Panc1 (cell line): Measurements from ENCODE around the gene CHMP1A.

Experiments
- TF ChIP-seq, protein P1 (sequence below): fragments of 450-650 bp; IDR thresholded peaks from 2 replicates; pipeline ENCODE4 v1.5.1; 2017; ENCODE audit warnings: mild to moderate bottlenecking
- TF ChIP-seq, protein P2 (sequence below), 2 experiments: IDR thresholded peaks; 2 replicates each; pipeline ENCODE4 v1.6.1; 2011 to 2012; ENCODE audit warnings: low read depth in 2 of 2, control low read depth in 1 of 2, low read length in 1 of 2, mild to moderate bottlenecking in 1 of 2, moderate library complexity in 1 of 2; ENCODE audit not compliant: insufficient read depth in 1 of 2

DNA sequence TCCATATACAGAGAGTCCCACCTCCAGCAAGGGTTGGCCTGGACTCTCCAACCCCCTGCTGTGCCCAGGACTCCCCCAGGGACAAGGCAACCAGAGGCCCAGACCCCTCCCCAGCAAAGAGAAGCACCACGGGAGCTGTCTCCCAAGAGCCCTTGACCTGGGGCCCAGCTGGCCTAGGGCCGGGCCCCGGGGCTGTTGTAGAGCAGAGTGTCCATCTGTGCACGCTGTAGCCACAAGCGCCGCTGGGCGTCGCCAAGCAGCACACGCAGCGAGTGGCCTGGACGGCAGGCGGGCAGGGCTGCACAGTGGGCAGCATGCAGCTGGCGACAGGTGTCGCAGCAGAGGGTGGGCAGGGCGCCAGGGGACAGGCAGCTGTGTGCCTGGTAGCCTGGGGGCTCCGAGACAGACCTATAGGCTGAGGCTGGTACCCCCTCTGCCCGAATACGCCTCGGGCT is 39.7 kb upstream of the CHMP1A start:
- TF ChIP-seq, protein P1, sequence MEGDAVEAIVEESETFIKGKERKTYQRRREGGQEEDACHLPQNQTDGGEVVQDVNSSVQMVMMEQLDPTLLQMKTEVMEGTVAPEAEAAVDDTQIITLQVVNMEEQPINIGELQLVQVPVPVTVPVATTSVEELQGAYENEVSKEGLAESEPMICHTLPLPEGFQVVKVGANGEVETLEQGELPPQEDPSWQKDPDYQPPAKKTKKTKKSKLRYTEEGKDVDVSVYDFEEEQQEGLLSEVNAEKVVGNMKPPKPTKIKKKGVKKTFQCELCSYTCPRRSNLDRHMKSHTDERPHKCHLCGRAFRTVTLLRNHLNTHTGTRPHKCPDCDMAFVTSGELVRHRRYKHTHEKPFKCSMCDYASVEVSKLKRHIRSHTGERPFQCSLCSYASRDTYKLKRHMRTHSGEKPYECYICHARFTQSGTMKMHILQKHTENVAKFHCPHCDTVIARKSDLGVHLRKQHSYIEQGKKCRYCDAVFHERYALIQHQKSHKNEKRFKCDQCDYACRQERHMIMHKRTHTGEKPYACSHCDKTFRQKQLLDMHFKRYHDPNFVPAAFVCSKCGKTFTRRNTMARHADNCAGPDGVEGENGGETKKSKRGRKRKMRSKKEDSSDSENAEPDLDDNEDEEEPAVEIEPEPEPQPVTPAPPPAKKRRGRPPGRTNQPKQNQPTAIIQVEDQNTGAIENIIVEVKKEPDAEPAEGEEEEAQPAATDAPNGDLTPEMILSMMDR, result no peak
- TF ChIP-seq, protein P2, sequence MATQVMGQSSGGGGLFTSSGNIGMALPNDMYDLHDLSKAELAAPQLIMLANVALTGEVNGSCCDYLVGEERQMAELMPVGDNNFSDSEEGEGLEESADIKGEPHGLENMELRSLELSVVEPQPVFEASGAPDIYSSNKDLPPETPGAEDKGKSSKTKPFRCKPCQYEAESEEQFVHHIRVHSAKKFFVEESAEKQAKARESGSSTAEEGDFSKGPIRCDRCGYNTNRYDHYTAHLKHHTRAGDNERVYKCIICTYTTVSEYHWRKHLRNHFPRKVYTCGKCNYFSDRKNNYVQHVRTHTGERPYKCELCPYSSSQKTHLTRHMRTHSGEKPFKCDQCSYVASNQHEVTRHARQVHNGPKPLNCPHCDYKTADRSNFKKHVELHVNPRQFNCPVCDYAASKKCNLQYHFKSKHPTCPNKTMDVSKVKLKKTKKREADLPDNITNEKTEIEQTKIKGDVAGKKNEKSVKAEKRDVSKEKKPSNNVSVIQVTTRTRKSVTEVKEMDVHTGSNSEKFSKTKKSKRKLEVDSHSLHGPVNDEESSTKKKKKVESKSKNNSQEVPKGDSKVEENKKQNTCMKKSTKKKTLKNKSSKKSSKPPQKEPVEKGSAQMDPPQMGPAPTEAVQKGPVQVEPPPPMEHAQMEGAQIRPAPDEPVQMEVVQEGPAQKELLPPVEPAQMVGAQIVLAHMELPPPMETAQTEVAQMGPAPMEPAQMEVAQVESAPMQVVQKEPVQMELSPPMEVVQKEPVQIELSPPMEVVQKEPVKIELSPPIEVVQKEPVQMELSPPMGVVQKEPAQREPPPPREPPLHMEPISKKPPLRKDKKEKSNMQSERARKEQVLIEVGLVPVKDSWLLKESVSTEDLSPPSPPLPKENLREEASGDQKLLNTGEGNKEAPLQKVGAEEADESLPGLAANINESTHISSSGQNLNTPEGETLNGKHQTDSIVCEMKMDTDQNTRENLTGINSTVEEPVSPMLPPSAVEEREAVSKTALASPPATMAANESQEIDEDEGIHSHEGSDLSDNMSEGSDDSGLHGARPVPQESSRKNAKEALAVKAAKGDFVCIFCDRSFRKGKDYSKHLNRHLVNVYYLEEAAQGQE (IDR thresholded peaks at IDR 0.05; ENCODE audit: insufficient read depth in 1 of 2, low read depth in 2 of 2, low read length in 1 of 2), result no peak
